GM12875 (cell line): ENCODE results near the gene PMPCA.

Source experiments
- H3K4me3 ChIP-seq: one replicate; pipeline ENCODE4 v1.5.1; 2011; ENCODE audit warnings: low read depth, low read length, control low read depth
- TF ChIP-seq, protein P1 (sequence below): IDR thresholded peaks from 2 replicates; pipeline ENCODE4 v1.5.1; 2011; ENCODE audit warnings: low read depth, mild to moderate bottlenecking, control low read depth, inconsistent platforms, low read length, moderate library complexity, borderline replicate concordance; ENCODE audit not compliant: insufficient read depth

PMPCA gene

DNA sequence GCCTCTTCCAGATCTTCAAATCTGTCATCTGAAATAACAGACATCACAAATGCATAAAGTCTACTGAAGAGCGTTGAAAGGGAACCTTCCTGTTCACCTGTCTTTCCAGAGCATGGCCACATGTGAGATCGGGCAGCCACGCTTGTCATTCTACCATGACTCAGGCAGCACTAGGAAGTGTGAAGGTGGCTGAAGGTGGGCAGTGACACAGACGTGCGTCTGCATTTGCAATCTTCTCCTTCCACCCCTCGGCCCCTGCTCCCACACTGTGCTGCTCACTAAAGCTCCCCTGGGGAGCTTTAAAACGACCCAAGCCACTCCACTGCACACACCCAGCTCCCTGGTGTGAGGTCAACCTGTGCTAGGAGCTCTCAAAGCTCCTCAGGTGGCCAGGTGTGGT is 2.5 kb upstream of the PMPCA start:
- no peak overlapping the region for H3K4me3 ChIP-seq
- TF ChIP-seq, protein P1, sequence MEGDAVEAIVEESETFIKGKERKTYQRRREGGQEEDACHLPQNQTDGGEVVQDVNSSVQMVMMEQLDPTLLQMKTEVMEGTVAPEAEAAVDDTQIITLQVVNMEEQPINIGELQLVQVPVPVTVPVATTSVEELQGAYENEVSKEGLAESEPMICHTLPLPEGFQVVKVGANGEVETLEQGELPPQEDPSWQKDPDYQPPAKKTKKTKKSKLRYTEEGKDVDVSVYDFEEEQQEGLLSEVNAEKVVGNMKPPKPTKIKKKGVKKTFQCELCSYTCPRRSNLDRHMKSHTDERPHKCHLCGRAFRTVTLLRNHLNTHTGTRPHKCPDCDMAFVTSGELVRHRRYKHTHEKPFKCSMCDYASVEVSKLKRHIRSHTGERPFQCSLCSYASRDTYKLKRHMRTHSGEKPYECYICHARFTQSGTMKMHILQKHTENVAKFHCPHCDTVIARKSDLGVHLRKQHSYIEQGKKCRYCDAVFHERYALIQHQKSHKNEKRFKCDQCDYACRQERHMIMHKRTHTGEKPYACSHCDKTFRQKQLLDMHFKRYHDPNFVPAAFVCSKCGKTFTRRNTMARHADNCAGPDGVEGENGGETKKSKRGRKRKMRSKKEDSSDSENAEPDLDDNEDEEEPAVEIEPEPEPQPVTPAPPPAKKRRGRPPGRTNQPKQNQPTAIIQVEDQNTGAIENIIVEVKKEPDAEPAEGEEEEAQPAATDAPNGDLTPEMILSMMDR: no peak

DNA sequence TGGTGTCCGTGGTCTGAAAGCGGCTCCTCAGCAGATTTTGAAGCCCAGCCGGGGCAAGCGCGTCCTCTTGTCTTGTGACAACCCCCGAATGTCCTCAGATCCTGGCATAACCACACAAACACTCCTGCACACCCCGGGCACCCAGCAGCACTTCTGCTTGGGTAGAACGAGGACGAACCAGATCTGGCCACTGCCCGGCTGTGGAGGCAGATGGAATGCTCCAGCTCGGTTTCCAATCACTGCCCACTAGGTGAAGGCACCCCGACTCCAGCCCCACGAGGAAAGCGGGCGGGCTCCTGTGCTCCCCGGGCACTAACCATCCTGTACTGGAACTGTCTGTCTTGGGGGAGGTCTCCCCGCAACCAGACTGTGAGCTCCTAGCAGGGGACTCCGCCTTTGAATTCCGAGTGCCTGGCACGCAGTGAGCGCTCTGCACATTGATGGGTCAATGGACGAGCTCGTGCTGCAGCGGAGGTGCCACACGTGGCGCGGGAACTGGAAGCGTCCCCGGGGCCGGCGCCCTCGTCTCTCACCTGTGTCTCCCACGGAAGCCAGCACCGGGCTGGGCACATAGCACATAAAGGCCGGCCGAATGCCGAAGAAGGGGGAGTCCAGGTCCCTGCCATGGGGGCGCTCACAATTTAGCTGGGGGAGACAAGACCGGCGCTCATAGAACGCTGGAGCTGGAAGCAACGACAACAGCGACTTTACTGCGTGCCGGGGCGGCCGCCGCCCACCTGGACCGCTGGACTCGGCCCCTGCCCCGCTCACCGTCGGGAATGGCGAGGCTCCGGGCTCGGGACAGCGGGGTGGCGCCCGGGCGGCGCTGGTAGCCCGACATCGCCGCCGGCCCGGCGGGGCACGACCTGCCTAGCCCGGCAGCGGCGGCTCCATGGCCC is 652 bp upstream of the PMPCA start:
- H3K4me3 ChIP-seq: peak overlapping the region; percentile 90
- TF ChIP-seq, protein P1: no peak

DNA sequence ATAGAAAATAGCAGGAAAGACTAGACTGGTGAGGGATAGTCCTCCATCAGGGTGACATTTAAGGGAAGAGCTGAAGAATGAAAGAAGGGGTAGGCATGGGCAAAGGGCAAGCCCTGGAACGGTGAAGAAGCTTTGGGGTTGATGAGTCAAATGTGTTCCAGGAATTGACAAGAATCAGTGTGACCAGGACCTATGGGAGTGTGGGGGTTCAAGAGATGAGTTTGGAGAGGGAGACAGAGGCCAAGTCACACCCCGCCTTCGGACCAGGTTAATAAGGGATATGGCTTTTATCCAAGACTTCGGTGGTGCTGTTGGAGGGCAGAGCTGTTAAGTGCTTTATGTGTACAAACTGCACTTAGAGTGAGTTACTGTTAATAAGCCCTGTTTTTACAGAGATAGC is 920 bp downstream of the PMPCA start:
- TF ChIP-seq, protein P1: no peak

DNA sequence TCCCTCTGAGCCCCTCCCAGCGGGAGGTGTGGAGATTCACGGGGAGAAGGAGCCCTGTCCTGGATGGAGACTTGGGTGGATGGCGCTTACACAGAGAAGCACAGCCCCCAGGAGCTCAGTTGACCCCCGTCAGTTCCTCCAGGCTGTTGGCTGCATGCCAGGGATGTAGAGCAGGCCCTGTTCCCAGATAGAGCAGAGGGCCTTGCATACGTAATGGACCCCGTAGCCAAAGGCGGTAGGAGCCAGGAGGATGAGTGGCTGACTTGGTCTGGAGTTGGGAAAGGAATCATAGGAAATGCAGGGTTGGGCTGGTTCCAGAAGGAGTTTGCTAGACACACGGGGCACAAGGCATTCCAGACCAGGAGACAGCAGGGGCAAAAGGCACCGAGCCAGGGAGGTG is 2.5 kb downstream of the PMPCA start:
- no peak overlapping the region for H3K4me3 ChIP-seq
- TF ChIP-seq, protein P1: no peak

More for the DNA sequence above, 920 bp downstream of the PMPCA start:
- H3K4me3 ChIP-seq: peak overlapping the region; percentile 90

DNA sequence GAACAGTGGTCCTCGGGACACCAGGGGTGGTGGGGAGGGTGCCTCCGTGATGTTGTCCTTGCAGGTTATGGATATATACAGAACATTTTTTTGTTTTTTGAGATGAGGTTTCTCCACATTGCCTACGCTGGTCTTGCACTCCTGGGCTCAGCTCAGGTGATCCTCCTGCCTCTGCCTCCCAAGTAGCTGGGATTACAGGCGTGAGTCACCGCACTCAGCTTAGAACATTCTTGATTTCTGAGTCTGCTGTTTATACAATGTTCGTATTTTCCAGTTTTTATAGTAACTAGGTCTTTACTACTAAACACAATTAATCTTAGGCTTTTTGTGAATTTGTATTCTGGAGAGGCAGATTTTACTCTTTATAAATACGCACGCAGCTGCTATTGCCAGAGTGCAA is 6.0 kb downstream of the PMPCA start:
- no peak overlapping the region for H3K4me3 ChIP-seq
- TF ChIP-seq, protein P1: no peak

DNA sequence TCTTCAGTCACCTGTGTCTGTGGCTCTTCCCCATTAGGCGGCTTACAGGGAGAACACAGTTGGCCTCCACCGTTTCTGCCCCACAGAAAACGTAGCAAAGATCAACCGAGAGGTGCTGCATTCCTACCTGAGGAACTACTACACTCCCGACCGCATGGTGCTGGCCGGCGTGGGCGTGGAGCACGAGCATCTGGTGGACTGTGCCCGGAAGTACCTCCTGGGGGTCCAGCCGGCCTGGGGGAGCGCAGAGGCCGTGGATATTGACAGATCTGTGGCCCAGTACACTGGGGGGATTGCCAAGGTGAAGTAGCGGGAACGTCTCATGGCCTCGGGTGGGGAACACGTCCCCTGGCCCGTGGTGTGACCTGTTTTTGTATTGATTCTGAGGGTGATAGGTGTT is 6.5 kb downstream of the PMPCA start:
- H3K4me3 ChIP-seq: no peak overlapping the region
- TF ChIP-seq, protein P1: no peak
